ENCODE results near the gene BEST3.
A peak's percentile ranks its signal among the peaks of the same experiment; 100 is the strongest.

The BEST3 gene

DNA sequence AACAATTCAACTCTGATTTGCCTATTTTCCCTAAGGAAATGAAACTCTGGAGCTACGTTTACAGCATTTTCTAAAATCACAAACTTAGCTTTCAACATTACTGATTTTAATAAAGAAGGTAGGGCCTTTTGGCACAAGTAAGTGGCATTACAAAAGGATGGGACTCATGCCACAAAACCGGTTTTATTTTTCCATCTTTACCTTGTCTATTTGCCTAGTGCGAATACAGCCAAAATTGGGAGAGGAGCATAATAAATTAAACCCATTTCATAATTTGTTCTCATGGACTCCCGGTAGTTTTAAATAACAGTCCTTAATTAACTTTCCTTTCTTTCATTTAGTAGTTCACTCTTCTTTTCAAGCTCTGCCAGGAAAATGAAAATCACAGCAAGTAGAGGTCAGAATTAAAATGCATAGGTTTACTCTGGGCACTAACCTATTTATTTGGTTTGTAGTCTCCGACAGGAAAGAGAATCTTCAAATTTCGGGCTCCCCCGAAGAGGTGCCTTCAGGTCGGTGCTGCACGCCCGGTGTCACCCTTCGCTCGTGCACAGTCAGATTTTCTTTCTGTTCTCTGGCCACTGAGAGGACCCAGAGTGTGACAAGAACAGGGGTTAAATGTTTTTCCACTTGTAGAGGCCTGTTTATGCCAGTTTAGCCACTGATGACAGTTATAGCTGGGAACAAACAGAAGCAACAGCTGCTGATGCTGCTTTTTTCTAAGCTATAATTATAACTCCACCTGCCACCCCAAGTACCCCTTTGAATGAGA is at the start of gene BEST3:
Gene BEST3, minus strand, starts transcription at position 535 of the 772 bp plus-strand sequence. CDS start 1,505 bp downstream, outside the sequence.
- DNase-seq: peak in 1 of 56 donors; percentile 2

DNA sequence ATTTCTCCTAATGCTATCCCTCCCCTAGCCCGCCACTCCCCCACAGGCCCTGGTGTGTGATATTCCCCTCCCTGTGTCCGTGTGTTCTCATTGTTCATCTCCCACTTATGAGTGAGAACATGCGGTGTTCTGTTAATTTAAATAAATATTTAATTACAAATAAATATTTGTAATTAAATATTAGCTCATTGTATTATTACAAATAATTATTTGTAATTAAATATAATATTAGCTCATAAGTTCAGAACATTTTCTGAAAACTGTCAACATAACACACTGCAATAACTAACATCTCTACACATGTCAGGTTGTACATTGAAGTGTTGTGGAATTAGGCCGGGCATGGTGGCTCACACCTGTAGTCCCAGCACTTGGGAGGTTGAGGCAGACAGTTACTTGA is 45.0 kb upstream of the BEST3 start:
- no peak for DNase-seq

DNA sequence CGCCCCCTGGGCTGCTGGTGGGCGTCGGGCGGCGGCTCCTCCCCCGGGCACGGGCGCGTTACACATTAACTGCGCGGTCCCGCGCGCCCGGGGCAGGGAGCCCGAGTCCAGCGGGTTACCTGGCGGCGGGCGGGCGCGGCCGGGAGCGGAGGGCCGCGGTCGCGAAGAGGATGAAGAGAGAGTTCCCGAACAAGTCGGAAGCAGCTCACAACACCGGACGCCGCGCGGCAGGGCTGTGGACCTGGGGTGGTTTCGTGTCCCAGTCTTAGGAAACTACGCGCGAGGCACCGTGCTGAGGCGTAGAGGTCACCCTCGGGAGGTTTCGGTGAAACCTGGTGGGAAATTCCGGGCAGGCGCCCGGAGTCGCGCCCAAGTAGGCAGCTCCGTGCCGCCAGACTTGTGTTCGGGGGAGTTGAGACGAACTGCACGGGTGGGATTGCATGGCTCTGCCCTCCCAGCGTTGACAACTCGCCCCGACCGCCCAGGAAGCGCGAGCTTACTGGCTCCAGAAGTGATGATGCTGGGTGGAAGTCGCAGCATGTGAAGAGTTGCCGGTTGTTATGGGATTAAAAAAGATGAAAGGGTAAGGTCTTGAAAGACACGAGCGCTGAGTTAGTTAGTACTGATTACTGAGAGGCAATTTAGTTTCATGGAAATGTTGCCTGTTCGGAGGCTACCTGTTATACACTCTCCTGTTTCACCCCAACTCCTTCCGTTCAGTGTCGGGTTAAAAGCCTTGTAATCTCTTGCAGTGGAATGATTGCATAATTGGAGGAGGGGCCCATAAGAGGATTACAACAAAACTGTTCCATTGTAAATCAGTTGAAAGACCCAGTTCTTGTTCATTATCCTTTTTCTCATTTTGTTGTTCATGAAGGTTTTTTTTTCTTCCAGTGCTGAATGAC is 40.4 kb upstream of the BEST3 start:
- peak in 47 of 56 donors; percentile 1 to 68 (median 27) for DNase-seq

DNA sequence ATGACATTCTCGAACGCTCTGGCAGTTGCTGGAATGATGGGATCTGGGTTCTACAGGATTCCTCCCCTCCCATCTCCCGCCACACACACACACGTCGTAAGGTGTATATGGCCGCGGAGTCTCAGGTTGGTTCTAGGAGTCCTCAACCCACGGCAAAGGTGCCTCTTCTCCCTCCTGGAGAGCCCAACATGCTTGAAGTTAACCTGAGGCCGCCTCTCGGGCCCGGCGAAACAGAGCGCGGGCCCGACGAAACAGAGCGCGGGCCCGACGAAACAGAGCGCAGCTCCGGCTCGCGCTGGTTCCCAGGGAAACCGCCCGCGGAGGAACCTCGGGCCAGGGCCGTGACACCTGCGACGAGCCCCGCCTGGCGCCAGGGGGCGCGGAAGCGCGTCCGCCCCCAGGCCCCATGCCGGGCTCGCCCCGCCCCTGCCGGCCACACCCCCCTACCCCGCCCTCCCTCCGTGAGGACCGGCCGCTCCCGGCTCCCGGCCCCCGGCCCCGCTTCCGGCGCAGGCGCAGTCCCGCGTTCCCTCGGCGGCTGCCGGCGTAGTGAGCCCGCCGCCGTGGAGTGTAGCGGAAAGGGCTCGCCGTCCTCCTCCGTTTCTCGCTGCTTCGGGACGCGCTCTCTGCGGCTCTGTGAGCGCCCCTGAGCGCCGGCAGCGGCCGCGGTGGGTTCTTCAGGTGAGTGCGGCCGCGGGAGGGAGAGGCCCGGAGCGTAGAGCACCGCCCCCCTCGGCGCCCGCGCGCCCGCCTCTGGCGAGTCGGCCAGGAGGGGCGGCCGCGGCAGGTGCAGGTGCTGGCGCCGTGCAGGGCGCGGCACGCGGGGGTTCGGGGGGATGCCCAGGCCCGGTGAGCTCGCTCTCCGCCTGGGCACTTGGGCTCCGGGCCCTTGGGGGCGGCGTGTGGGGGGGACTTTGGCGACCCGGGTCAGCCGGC is 39.5 kb upstream of the BEST3 start, which contains the start of gene RAB3IP:
Gene RAB3IP, plus strand, starts transcription at position 510 of the 936 bp plus-strand sequence. CDS start 16,549 bp downstream, outside the sequence.
- peak; percentile 12 to 92 (median 76) for DNase-seq

DNA sequence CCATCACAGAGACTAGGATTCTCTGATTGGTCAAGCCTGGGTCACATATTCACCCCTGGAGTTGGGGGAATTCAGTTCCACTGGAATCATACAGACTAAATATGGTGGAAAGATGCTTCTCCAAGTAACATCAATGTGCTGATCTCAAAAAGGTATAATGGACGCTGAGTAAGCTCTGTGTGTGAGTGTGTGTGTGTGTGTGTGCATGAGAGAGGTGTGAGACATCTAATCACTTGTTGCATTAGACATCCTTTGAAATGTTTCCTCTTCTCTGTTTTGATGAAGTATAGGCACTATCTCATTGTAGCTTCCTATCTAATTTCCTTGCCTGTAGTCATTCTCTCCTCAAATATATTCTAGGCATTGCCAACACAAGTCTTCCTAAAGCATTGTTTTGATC is 34.5 kb upstream of the BEST3 start:
- no peak for DNase-seq

DNA sequence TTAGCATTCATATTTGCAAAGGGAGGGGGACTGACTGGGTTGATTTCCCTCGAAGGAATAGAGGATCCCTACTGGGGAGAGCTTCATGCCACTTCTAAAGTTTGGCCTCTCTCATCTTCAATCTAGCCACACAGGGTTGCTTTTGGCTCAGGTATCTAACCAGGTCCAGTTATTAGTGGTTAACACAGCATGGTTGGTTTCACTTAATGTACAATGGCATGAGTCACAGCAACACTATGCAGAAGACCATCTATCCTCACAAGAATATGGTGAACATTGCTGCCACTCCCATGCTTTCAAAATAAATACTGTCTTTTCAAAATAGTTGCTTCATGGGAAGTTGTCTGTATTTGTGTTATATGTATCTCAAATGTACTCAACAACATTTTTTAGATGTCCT is 33.0 kb upstream of the BEST3 start:
- no peak for DNase-seq

DNA sequence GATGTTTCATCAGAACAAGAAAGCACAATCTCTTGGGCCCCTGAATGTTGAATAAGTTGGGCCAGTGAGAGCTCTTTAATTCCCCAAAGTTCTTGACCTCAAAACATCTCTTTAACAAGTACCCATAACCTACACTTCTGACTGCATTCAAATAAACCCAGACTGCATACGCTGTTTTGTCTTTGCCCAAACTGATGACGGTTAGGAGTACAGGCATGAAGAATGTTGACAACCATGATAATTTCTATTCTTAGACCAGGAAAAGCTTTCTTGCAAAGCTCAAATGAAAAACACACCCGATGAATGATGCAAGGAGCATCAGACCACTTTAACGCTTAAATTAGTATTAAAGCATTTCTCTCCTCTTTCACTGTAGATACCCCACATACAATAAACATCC is 27.8 kb upstream of the BEST3 start:
- no peak for DNase-seq

DNA sequence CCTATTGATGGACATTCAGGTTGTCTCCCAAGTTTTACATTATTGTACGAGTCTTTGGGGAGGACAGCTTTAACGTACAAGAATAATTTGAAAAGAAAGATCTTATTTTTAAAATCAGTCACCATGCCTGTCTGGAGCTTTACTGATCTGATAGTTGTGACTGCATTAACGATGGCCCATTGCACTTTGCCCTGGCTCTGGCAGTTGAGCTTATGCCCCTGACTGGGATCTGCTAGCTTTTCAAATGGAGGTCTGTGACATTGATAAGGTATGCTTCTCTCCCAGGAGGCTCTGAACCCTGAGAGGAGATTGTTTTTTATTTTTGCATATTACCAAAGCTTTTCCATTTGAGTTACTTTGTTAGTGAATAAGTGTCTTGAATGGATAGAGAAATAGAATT is 21.6 kb upstream of the BEST3 start:
- DNase-seq: no peak

DNA sequence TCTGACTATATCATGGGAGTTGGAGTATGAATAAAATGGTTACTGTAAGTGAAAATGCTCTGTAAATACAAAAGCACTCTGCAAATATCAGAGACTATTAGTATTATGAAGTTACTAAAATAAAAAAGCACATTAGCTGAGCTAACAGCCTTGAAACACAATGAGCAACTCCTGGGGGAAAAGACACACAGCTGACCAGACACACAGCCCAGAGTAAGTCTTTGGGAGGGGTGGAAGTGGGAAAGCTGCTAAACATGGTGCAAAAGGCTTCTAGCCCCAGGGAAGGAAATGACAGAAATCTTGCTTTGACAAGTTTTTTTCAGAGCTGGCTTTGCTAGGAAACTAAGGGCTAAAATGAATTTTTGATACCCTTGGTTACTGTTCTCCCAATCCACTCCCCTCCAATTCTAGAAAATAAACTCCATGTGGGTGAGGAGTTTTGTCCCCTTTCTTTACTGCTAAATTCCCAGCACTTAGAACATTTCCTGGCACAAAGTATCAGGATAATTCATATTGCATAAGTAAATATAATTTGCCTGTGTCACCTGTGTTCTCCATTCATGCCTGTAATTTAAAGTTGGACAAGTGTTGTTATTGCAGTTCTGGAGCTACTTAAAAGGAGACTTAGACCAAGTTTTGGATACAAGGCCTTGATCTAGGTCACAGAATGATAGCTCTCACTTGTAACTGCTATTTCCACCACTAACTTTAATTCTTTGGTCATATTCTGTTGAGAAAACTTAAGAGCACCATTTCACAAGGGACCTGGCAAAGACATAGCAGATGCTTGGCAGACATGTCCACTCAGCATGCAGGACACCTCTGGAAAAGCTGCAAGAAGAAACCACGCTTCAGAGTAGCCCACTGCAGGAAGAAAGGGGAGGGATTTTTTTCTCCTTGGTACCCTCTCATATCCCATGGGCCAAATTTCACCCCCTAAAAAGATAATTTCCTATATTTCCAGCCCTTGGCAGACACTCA is 20.5 kb upstream of the BEST3 start:
- no peak for DNase-seq

DNA sequence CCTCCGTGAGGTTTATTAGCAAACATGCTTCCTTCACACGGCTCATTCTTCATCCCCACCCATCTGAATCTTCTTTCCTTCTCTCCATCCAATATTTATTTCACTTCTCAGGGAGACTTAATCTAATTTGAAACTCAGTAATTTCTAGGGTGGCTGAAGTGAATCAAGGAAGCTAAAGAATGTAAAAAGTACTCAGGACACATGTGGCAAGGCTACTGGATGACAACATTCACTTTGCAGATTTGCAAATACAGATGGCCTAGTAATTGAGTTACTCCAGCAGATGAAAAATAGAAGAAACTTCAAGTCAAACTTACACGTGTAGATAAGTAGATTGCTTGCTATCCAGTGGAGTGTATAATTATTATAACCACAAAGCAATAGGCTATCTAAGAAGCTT is 15.4 kb upstream of the BEST3 start:
- DNase-seq: no peak

DNA sequence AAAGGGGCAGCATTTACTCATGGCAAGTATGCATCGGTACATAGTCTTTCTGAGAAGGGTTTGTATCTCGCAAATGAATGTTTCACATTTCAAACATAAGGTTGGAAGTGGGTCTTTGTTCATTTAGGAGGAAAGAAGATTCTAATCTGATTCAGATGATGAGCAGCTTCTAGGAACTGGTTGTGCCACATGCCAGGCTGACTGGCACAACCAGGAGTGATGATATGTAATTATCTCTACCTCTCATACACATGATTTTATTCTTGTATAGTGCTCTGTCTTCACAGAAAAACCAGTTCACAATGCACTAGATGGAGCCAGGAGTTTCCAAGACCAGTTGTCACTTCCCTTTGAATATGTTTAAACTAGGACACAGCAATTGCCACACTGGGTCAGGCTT is 13.7 kb upstream of the BEST3 start:
- DNase-seq: no peak

DNA sequence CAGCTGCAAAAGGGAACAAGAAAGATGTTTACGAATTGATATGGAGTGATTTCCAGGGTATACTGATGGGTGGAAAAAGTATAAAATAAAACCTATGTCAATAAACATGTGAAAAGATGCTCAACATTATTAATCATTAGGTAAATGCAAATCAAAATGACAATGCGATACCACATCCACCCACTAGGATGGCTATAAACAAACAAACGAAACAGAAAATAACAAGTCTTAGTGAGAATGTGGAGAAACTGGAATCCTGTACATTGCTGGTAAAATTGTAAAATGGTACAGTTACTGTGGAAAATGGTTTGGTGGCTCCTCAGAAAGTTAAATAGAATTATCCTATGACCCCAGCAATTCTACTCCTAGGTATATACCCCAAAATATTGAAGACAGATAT is 9.5 kb upstream of the BEST3 start:
- no peak for DNase-seq

DNA sequence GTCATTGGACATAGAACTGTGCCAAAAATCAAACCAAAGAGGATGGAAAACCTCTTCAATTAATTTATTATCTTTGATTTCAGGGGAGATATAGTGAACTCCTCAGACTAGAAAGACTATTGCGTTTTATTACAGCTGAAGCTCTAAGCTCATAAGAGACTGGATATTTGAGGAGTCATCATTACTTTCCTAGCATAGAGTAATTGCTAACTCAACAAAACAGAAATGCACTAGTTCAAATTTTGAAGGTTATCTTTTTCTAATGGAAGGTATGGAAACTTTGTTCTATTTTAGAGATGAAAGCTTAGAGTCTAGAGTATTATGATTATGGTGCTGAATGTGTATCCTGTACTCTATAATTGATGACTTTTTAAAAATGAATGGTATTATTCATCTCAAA is 5.3 kb upstream of the BEST3 start:
- DNase-seq: no peak

DNA sequence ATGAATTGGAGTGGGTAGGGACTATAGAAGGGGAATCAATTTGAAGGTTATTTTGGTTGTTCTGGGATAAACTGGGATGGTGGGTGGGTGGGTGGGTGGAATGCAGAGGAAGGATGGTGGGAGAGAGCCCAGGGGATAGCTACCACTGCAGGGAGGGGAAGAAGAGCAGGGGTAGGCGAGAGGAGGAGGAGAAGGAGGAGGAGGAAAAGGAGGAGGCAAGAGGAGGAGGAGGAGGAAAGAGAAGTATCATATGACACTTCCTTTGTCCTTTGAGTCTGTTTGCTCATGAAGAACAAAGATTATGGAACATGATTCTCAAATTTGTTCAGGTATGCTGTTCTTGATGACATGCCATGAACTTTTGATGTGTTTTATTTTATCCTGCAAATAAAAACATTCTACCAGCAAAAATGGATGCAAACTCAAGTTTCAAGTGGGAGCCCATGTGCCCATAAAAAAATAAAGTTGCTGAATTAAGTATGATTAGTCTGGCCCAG is 4.1 kb upstream of the BEST3 start:
- no peak for DNase-seq

DNA sequence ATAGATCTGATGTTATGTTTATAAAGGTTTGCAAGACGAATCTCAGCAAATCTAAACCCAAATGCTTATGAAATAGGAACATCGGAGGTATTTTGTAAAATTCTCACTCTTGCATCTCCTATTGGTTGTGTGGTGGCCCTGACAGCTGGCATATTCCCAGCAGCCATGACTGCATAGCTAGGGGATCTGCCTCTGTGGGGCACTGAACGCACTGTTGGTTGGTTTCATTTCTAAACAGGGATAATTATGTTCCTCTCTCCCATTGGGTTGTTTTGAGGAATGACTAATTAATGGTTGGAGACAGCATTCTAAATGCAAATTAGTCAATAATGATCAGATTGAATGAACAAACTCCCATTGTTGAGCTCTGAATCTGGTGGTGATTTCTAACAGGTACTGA is 2.7 kb upstream of the BEST3 start:
- DNase-seq: peak in 26 of 56 donors; percentile 5 to 50 (median 18)

DNA sequence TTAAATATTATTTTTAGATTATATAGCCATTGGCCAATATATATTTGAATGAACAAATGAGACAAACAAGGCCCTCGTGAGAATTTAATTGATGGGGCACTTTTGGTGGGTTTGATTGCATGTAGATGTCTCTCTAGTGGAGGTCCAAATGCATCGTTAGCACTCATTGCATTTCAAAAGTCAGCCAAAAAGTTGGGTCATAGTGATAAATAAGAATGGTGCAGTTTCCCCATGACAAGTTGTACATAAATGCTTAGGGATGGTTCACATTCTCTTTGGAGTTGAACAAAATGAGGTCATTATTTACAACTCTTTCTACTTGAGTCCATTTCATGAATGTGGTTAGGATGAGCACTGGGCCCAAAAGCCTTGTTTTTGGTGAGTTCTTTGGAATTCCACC is 1.0 kb downstream of the BEST3 start:
- no peak for DNase-seq

DNA sequence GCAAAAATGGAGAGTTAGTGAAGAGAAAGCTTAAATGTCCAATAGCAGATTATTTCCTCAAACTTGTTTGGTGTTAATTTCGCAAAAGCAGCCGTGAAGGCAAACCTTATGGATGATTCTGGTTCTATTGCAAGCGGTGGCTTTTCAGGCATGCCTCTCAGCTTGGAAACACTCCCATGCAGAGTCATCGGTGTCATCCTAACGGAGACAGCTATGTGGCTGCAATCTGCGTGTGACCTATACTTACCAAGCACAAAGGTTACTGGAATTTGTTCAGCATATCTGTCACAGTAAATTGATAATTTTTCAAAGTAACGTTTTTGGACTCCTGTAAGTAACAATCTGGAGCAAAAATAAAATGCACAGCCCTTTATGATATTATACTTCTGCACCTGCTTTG is 5.0 kb downstream of the BEST3 start:
- no peak for DNase-seq

DNA sequence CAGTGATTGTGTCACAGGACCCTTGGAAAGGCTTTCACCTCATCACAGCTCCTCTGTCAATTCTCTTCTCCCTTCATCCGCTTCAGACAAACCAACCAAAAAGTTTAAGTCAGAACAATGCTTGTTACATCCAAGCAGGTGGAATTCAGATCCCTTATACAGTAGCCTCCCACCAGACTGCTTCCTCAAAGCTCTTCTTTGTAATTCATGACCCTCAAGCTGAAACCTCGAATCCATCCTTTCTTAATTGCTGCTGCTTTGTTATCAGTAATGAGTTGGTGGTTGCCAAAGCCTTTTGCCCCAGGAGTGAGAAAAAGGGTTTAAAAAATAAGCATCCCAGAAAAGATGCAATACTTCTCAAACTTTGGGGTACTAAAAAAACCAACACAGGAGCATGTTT is 9.5 kb downstream of the BEST3 start:
- DNase-seq: no peak

Measured in amygdala (tissue), 56 donors.